Measurements from ENCODE around the gene NRP1. TPM values are rescaled to one million over a fixed set of nuclear protein-coding genes. Genes with fewer than 3 reads are reported as not detected.

The NRP1 gene
- total RNA-seq, 4 donors from 2014 or later = 20.4 to 29.0 (median 22.1) TPM

GRCh38 chr10:33180921-33181320, 153.5 kb downstream of the NRP1 start:
- no peak overlapping the region for H3K27ac ChIP-seq

GRCh38 chr10:33180390-33180789, 154.1 kb downstream of the NRP1 start:
- intact Hi-C loops (cut with DNase I; ENCODE audit: low total_unique reads) = no loop called here
- Histone ChIP-seq H3K27me3 (no peaks in the 10 kb centered on the region), H3K27ac (no peak overlapping the region), H3K9me3 (no peaks in the 10 kb centered on the region), H3K36me3 (peaks cover 4 to 32% of the 10 kb centered on the region in 2 donors), H3K4me3 (no peak overlapping the region), H3K4me1 (peaks cover 0 to 1% of the 10 kb centered on the region in 2 donors)
- in situ Hi-C loops (cut with MboI; ENCODE audit: low sequenced_read_pairs in 4 of 4) = loop anchor here in 3 of 4 donors (25.0 kb wide), 1 partner anchor 1457 kb away; no protein-coding TSS in a partner anchor
- TF ChIP-seq CTCF (IDR thresholded peaks at IDR 0.05 in 4 of 5, conservative IDR thresholded peaks at IDR 0.05 in 1 of 5) (no peak), POLR2A (IDR thresholded peaks at IDR 0.05) (no peak)
- no peak for ATAC-seq
- DNase-seq = no peak

More at GRCh38 chr10:33180921-33181320, 153.5 kb downstream of the NRP1 start:
- no peaks in the 10 kb centered on the region for H3K9me3 ChIP-seq
- DNase-seq (no peak), ATAC-seq (no peak)
- peaks cover 4 to 35% of the 10 kb centered on the region in 2 donors for H3K36me3 ChIP-seq
- intact Hi-C loops (cut with DNase I; ENCODE audit: low total_unique reads) = no loop called here
- H3K4me3 ChIP-seq = no peak overlapping the region
- in situ Hi-C loops (cut with MboI; ENCODE audit: low sequenced_read_pairs in 4 of 4) = loop anchor here in 3 of 4 donors (25.0 kb wide), 1 partner anchor 1456 kb away; no protein-coding TSS in a partner anchor
- no peaks in the 10 kb centered on the region for H3K27me3 ChIP-seq
- no peak for TF ChIP-seq POLR2A (IDR thresholded peaks at IDR 0.05)
- no peaks in the 10 kb centered on the region for H3K4me1 ChIP-seq

GRCh38 chr10:33179067-33179466, 155.4 kb downstream of the NRP1 start:
- ATAC-seq = no peak
- Histone ChIP-seq H3K36me3 (peaks cover 0 to 32% of the 10 kb centered on the region in 2 donors), H3K27ac (peak overlapping the region in 2 of 4 donors; percentile 12 to 24), H3K9me3 (no peaks in the 10 kb centered on the region), H3K4me3 (no peak overlapping the region), H3K27me3 (no peaks in the 10 kb centered on the region), H3K4me1 (peaks cover 0 to 8% of the 10 kb centered on the region in 2 donors)
- TF ChIP-seq CTCF (IDR thresholded peaks at IDR 0.05 in 4 of 5, conservative IDR thresholded peaks at IDR 0.05 in 1 of 5) (no peak), POLR2A (IDR thresholded peaks at IDR 0.05) (no peak)
- in situ Hi-C loops (cut with MboI; ENCODE audit: low sequenced_read_pairs in 4 of 4) (loop anchor here in 3 of 4 donors (25.0 kb wide), 1 partner anchor 1458 kb away; no protein-coding TSS in a partner anchor), intact Hi-C loops (cut with DNase I; ENCODE audit: low total_unique reads) (no loop called here)
- DNase-seq = no peak

GRCh38 chr10:33178026-33178755, 156.3 kb downstream of the NRP1 start:
- TF ChIP-seq POLR2A (IDR thresholded peaks at IDR 0.05) (no peak), CTCF (IDR thresholded peaks at IDR 0.05 in 4 of 5, conservative IDR thresholded peaks at IDR 0.05 in 1 of 5) (no peak)
- Histone ChIP-seq H3K27me3 (no peaks in the 10 kb centered on the region), H3K27ac (peak overlapping the region in 3 of 4 donors; percentile 12 to 27 (median 26)), H3K36me3 (peaks cover 0 to 32% of the 10 kb centered on the region in 2 donors), H3K9me3 (no peaks in the 10 kb centered on the region), H3K4me1 (peaks cover 0 to 8% of the 10 kb centered on the region in 2 donors), H3K4me3 (no peak overlapping the region)
- DNase-seq (no peak), ATAC-seq (no peak)
- in situ Hi-C loops (cut with MboI; ENCODE audit: low sequenced_read_pairs in 4 of 4) = loop anchor here in 3 of 4 donors (25.0 kb wide), 1 partner anchor 1459 kb away; no protein-coding TSS in a partner anchor
- intact Hi-C loops (cut with DNase I; ENCODE audit: low total_unique reads) = no loop called here

GRCh38 chr10:33176688-33177087, 157.8 kb downstream of the NRP1 start:
- H3K27ac ChIP-seq = no peak overlapping the region
- ATAC-seq (no peak), DNase-seq (no peak)
- in situ Hi-C loops (cut with MboI; ENCODE audit: low sequenced_read_pairs in 4 of 4) (loop anchor here in 3 of 4 donors (25.0 kb wide), 1 partner anchor 1461 kb away; no protein-coding TSS in a partner anchor), intact Hi-C loops (cut with DNase I; ENCODE audit: low total_unique reads) (no loop called here)
- peaks cover 0 to 20% of the 10 kb centered on the region in 2 donors for H3K36me3 ChIP-seq
- no peak overlapping the region for H3K4me3 ChIP-seq
- no peaks in the 10 kb centered on the region for H3K9me3 ChIP-seq
- TF ChIP-seq CTCF (IDR thresholded peaks at IDR 0.05 in 4 of 5, conservative IDR thresholded peaks at IDR 0.05 in 1 of 5) (no peak), POLR2A (IDR thresholded peaks at IDR 0.05) (no peak)
- H3K27me3 ChIP-seq = no peaks in the 10 kb centered on the region
- H3K4me1 ChIP-seq = peaks cover 0 to 8% of the 10 kb centered on the region in 2 donors
